ENCODE data around the gene MPDZ.

The MPDZ gene, protein sequence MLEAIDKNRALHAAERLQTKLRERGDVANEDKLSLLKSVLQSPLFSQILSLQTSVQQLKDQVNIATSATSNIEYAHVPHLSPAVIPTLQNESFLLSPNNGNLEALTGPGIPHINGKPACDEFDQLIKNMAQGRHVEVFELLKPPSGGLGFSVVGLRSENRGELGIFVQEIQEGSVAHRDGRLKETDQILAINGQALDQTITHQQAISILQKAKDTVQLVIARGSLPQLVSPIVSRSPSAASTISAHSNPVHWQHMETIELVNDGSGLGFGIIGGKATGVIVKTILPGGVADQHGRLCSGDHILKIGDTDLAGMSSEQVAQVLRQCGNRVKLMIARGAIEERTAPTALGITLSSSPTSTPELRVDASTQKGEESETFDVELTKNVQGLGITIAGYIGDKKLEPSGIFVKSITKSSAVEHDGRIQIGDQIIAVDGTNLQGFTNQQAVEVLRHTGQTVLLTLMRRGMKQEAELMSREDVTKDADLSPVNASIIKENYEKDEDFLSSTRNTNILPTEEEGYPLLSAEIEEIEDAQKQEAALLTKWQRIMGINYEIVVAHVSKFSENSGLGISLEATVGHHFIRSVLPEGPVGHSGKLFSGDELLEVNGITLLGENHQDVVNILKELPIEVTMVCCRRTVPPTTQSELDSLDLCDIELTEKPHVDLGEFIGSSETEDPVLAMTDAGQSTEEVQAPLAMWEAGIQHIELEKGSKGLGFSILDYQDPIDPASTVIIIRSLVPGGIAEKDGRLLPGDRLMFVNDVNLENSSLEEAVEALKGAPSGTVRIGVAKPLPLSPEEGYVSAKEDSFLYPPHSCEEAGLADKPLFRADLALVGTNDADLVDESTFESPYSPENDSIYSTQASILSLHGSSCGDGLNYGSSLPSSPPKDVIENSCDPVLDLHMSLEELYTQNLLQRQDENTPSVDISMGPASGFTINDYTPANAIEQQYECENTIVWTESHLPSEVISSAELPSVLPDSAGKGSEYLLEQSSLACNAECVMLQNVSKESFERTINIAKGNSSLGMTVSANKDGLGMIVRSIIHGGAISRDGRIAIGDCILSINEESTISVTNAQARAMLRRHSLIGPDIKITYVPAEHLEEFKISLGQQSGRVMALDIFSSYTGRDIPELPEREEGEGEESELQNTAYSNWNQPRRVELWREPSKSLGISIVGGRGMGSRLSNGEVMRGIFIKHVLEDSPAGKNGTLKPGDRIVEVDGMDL (N-terminal part only)

DNA sequence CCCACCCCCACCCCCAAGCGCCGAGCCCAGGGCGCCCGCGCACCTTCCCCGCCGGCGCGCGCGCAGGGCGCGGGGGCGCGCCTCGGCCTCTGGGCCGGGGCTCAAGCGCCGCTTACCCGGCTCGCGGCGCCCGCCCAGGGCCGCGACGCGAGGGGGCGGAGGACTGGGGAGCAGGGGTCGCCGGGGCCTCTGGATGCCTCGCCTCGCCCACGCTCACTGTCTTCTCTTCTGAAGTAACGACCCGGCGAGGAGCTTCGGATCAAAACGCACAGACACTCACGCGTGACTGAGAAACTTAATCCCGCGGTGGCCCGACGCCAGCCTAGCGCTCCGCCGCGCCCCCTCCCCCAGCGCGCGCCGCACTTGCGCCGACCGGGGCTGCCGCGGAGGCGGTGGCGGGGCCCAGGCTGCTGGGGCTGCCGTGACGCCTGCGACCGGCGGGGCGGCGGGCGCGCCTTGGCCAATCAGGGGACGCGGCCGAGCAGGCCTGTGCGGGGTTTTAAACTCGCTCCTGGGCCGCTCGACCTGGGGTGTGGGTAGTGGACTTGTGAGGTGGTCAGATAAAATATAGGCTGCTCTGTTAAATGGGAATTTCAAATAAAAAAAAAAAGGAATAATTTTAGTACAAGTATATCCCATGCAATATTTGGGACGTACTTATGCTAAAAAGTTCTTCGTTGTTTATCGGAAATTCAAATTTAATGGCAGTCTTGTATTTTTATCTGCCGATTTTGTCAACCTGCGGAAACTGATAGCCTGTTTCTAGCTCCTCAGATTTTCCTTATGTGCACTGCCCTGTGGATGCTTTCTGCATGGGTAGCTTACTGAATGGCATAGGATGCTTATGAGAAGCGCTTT, at the start of gene MPDZ:
MPDZ (minus strand) TSS at position 409 of the 858 bp plus-strand sequence. CDS start 29,377 bp downstream, outside the sequence.
- peak; percentile 78 for DNase-seq (ENCODE audit: low read depth)

DNA sequence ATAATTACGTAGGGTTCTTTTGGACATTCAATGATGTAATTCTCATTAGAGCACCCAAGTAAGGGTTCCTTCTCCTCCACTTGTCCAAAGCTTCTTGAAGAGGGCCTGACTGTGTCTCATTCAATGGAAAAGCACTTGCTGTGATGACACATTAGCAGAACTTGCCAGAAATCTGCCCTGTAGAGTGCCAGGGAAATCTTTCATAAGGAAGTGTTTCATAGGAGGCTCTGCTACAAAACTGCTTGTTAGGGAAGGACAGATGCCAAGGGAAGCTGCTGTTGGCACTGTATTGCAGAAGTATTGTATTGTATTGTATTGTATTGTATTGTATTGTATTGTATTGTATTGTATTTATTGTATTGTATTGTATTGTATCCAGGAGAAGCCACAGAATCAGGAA, 45.5 kb upstream of the MPDZ start:
- DNase-seq (ENCODE audit: low read depth), result peak; percentile 31

DNA sequence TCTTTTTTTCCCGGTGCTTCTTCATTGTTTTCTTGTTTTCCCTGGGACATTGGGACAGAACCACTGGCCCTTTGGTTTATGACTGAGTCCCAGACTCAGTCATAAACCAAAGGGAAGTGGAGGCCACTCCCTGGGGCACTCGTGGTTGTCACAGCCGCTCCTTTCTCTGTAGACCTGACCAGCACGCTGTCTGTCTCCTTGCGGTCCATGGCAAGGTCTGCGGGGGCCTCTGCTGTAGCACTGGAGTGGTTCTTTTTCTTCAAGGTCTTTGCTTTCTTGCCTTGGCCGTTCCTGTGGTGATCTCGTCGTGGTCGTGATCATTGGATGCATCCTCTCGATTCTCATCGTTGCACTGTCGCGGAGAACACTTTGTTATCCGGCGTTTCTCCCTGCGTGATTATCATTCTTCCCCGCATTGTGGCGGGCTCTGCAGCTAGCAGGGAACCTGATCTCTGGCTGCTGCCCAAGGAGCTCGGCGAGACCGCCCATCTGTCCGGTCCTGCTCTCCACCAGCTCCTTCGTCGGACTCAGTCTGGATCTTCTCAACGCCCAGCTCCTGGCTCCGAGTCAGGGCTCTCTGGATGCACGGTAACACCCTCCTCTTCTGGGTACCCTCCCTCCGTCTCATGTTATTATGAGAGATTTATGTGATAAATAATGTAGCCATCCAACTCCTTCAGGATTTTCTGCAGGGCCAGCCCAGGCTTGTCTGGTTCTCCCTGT, 43.5 kb upstream of the MPDZ start:
- peak; percentile 4 for DNase-seq (ENCODE audit: low read depth)

DNA sequence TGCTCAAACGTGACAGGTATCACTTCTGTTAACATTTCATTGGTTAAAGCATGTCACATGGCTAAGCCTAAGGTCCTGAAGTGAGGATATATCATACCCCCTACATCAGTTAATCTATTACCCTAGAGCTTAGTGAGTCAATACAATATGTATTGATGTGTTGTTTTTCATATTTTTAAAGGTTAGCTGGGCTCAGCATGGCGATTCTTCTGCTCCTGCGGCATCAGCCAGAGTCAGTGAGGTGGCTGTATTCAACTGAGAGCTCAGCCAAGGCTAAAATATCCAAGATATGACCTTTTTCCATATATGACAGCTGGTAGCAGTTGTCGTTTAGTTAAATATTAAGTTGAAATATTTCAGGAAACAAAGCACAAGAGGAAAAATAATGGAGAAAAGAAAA, 38.5 kb upstream of the MPDZ start:
- DNase-seq (ENCODE audit: low read depth), result no peak

DNA sequence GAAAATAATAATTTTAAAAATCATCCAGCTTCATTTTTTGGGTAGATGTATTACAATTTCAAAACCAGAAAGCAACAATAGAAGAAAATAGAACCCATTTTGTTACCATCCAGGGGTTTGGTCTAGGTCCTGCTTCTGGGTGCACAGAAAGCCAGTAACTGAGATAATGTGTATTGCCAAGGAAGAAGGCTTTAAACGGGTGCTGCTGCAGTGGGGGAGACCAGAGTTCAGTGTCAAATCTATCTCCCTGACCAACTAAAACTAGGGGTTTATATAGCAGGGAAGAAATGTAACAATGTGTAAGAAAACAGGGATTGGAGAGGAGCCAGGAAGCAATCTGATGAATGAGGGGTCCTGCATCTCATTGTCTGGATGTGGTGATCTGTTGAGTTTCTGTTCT, 17.5 kb upstream of the MPDZ start:
- DNase-seq (ENCODE audit: low read depth), result no peak

DNA sequence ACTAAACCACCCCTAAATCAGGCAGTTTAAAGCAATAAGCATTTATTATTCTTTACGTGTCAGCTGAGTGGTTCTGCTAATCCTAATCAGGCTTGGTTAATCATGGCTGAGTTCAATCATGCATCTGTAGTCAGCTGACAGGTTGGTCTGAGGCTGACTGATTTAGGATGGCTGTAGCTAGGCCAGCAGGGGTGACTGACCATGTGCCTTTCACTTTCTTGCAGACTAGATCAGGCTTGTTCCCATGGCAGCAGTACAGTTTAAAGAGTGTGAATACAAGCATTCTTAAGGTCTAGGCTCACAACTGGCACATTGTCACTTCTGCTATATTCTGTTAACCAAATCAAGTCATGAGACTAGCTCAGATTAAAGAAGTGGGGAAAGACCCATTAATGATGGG, 16.1 kb upstream of the MPDZ start:
- DNase-seq (ENCODE audit: low read depth), result no peak

DNA sequence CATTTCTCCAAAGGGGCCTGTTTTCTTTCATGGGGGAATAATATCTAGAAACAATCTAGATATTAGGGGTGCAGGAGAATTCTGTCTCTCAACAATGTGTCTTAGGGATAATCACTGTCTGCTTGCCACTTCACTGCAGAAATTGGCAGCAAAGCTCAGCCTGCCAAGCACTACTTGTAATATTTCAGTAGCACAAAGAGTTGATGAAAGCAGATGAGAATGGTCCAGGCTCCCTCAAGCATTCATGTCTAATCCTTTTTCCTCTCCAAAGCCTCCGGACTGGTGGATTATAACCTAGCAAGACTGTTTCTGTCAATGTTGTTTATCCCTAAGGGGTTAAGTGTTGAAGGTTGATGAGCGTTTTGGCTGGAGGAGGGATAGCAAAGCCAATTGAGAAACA, 13.3 kb upstream of the MPDZ start:
- DNase-seq (ENCODE audit: low read depth), result no peak

DNA sequence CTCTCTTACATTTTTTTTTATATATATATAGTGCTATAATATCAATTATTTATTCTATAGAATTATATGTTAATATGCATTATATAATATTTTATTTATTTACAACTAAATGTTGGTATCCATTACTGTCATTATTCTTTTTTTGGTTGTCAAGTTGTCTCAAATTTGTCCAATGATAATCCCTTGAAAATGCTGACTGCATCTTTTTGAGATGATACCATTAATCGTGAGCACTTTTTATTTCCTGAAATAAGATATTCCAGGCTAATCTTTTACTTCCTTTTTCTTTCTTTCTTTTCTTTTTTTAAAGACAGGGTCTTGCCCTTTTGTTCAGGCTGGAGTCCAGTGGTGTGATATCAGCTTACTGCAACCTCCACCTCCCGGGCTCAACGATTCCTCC, 12.7 kb upstream of the MPDZ start:
- DNase-seq (ENCODE audit: low read depth), result no peak

DNA sequence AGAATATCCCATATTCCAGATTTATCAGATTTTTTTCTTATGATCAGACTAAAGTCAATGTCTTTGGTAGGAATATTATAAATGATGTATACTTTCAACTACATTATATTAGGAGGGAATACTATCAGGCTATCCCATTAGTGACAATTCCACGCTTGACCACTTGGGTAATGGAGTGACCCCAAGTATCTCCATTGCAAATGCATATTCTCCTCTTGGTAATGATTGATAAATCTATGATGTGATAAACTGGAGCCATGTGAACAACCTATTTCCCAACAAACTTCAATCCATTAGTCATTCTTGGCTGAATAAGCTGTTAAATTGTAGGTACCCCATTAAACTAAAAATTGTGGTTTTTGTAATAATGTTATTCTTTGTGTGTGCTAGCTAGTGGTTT, 12.2 kb upstream of the MPDZ start:
- no peak for DNase-seq (ENCODE audit: low read depth)

DNA sequence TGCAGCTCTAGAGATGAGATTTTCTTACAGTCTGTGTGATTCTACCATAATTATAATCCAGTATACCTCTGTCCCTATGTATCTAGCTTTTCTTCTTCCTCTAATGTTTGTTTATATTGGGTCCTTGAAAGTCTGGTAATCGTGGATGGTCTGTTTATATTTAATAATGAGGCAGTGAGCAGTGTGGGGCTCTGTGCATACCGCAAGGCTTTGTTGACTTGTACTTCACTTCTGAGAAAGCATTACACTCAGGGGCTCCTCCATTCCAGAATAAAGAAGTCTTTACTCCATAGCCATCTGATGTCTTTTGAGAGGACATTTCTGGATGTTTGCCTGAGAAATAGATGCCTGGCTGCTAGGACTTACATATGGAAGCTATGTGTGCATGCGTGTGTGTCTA, 4.5 kb upstream of the MPDZ start:
- peak; percentile 38 for DNase-seq (ENCODE audit: low read depth)

DNA sequence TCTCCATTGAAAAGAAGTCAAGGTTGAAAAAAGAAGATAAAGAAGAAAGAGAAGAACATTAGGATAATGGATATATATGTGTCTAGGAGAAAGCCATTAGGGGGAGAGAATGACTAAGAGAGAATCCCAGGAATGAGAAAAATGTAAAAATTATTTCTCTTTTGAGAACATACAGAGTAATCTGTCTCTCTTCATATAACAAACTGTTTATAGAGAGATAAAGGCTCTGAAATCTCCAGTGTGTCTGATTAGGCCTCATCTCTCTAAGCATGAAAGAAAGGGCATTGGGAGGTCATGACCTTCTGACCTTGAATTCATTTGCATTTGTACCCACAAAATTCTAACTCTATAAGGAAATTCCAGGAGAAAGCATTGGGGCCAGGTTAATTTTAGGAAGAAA, 3.5 kb upstream of the MPDZ start:
- peak; percentile 78 for DNase-seq (ENCODE audit: low read depth)

DNA sequence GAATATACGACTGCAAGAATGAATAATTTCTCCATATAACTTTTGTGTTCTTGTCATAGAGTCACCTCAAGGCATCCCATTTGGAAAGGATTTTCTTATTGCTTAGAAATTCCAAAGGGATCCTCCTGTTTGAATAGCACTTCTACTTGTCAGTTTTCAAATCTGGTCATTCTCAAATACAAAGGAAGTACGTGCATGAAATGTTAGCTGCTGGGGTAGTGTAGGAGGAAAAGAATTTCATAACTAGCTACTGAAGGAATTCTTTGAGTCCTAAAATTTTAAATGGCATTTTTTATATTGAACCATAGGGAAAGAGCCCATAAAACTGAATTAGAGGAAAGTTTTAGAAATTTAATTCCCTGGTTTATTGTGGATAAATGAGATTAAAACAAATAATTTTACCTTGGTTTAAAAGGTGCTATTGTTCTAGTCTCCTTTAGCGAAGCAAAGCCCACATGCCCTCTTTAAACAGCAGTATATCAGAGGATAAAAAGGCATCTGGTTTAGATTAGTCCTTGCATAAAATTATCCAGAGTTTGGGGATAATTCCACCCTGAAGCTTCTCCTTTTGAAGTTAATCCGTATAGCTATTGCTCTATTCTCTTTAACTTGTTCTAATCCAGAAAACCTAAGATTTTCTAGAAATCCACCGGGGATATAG, 2.0 kb upstream of the MPDZ start:
- DNase-seq (ENCODE audit: low read depth), result peak; percentile 86

DNA sequence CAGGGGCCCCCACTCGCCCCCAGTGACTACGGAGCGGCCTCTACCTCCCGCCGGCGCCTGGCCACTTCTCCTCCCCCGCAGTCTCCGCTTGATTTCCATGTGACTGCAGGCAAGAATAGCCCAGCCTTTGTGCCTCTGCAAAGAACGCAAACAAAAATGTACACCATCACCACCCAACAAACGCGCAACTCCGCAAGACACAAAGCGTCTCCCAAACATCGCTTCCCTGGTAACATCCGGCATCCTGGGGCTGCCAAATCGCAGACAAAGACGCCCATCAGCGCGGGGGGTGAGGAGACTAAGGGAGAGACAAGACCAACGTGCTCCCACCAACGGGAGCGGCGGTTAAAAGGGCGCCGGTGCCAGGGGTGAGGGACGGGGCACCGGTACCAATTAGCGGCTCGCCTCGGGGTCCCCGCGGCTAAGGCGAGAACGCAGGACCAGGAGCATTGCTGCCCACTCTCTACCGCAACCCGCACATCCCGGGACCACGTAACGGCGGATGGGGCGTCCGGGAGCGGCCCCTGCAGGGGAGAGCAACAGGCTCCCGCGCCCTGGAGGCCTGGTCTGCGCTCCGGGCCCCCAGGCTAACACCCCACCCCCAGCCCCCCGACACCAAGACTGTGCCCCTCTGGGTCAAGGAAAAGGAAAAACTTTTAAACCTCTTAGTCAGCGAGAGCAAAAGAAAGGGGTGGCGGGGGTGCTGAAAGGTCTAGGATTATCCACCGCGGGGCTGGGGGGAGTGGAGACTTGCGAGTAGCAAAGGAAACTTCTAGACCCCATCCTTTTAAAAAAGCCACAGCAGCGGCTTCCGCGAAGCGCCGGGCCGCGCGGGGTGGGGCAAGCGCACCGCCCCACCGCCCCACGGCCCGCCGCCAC, 885 bp downstream of the MPDZ start:
- peak; percentile 77 for DNase-seq (ENCODE audit: low read depth)

DNA sequence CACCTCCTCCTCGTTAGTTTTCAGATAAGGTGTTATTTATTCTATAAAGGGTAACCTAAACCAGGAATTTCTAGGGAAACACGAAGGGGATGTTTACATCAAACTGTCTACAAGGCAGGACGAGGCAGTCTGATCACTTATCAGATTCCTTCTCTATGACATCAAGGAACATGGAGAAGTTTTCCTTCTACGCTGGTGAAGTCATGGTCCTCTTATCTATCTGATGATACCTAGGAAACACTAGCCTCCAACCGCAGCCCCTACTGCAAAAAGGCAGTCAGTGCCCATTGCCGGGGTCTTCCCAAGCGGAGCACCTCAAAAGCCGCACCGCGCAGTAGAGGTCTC, 1.5 kb downstream of the MPDZ start:
- DNase-seq (ENCODE audit: low read depth), result peak; percentile 82

DNA sequence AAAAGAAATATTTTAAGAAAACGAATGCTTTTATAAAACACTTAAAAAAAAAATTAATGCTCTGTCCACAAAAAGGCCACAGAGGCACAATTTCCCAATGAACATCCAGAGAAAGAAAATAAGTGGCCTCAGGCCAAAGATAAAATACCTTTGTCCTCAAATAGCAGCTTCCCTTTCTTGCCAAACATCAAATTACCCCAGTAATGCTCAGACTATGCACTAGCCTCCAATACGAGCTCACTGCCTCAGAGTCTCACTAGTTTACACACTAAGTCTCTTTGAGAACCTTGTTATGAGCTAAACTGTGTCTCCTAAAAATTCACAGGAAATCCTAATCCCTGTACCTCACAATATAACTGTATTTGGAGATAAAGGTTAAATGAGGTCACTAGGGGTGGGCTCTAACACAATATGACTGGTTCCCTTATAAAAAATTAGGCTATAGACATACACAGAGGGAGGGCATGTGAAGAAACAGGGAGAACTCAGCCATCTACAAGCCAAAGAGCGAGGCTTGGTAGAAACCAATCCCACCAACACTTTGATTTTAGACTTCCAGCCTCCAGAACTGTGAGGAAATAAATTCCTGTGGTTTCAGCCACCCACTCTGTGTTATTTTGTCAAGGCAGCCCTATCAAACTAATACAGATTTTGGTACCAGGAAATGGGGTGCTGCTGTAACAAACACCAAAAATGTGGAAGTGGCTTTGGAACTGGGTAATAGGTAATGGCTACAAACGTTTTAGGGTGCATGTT, 4.4 kb downstream of the MPDZ start:
- peak; percentile 61 for DNase-seq (ENCODE audit: low read depth)

DNA sequence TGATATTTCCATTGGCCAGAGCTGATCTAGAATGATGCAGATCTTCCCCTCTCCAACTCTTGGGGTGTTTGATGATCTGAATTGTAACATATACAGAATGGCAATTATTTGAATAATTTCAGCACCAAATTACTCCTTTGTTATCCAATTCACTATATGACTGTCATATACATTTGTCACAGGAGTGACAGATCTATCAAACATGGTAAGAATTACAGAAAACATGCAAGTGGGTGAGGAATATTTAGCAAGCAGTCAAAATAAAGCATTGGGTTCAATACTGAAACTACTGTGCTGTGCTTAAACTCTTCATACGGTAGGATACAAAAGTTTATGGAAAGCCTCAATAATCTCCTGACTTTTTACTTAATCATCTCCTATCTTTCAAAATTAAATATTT, 8.8 kb downstream of the MPDZ start:
- DNase-seq (ENCODE audit: low read depth), result no peak

DNA sequence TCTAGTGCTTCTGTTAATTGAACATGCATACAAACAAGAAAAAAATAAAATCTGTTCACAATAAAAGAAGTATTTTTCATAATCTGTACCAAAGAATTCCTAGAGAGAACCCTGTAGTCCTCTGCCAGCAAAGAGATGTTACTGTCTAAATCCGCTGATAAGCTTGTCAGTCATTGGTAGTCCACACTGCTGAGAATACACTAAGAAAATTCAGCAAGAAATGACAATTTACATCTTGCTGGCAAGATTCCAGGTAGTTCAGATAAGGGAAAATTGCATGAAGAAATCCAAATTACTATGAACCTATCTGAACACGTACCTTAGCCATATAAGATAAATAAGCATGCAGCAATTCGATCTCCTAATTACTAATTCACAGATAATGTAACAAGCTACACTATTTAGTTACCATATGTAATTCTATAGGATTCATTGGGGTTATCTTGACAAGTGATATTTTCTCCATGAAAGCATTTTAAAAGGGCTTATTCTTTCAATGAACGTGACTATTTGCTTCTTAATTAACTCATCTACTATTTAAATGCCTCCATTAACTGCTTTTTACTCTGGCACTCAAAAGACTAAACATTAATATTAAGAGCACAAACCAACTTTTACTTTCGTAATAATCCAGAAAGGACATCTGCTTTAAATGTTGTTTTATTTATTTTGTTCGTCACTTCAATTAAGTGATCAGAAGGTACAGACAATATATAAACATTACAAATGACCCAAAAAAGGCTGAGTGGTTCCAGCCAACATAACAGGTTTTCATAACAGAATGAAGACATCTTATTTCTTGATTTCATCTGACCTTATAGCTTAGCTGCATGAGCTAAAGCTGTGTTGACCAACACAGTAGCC, 9.7 kb downstream of the MPDZ start:
- no peak for DNase-seq (ENCODE audit: low read depth)

DNA sequence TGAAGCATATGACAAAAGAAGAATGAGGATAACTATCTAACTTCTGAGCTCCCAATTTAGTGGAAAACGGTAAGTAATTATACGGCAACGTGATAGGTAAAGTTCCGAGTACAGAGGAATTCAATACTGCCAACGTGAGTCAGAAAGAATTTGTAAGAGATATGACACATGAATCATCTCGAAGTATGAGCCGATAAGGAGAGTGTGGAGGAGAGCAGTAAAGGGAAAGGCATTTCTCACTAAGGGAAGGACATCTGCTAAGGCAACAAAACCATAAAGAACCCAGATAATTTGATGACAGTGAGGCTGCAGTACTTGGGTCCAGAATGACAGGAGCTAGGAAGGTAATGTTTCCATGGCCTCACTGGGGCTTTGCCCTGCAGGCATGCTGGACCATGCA, 11.0 kb downstream of the MPDZ start:
- peak; percentile 88 for DNase-seq (ENCODE audit: low read depth)
